WTC11 (cell line): ENCODE data around the gene PGBD5. TPM values are rescaled to one million over a fixed set of nuclear protein-coding genes. Genes with fewer than 3 reads are reported as not detected.

Source experiments
- ATAC-seq: fragments of 200-7000 bp; cut with Tn5 transposase; 2 replicates; pipeline ENCODE4 v1.10.0; 2021; ENCODE audit warnings: mild to moderate bottlenecking, moderate library complexity
- CTCF ChIA-PET: fragments of 300-600 bp; sonication (Branson Sonifier 250); formaldehyde crosslinking; loops from one replicate; lab custom pipeline; 2021; ENCODE audit warnings: antibody characterized with exemption; lab: Charles Lee
- POLR2A ChIA-PET: fragments of 350-600 bp; sonication (Branson Sonifier 250); formaldehyde crosslinking; loops from one replicate; lab custom pipeline; 2021; ENCODE audit warnings: antibody characterized with exemption; lab: Charles Lee
- DNase-seq: peaks from one replicate; pipeline ENCODE4 v3.0.0; 2021; ENCODE audit warnings: low spot score
- H3K27ac Mint-ChIP-seq: 2 replicates; pipeline ENCODE4 v1.8.0; 2021; ENCODE audit warnings: mixed read lengths
- H3K27me3 Mint-ChIP-seq: 2 replicates; pipeline ENCODE4 v1.8.0; 2021; ENCODE audit warnings: low read depth, mild to moderate bottlenecking, moderate library complexity, mixed read lengths
- H3K36me3 Mint-ChIP-seq: 2 replicates; pipeline ENCODE4 v1.8.0; 2021; ENCODE audit warnings: mixed read lengths
- H3K4me1 Mint-ChIP-seq: 2 replicates; pipeline ENCODE4 v1.8.0; 2022; ENCODE audit warnings: mixed read lengths
- H3K4me3 Mint-ChIP-seq: 2 replicates; pipeline ENCODE4 v1.8.0; 2021; ENCODE audit warnings: mild to moderate bottlenecking, moderate library complexity, mixed read lengths
- H3K9me3 Mint-ChIP-seq: 2 replicates; pipeline ENCODE4 v1.8.0; 2021; ENCODE audit warnings: mixed read lengths
- ATF3 ChIP-seq: sonication (generic); formaldehyde crosslinking; conservative IDR thresholded peaks from 2 replicates; pipeline ENCODE4 v1.8.1; 2022; ENCODE audit warnings: mild to moderate bottlenecking, missing genetic modification reagents
- ATF6 ChIP-seq: sonication (generic); formaldehyde crosslinking; IDR thresholded peaks from 2 replicates; pipeline ENCODE4 v1.8.1; 2023; ENCODE audit warnings: mild to moderate bottlenecking, missing genetic modification reagents
- E2F4 ChIP-seq: sonication (generic); formaldehyde crosslinking; IDR thresholded peaks from 2 replicates; pipeline ENCODE4 v1.8.1; 2022; ENCODE audit warnings: low read depth, mild to moderate bottlenecking, moderate library complexity, missing genetic modification reagents, borderline replicate concordance
- E2F5 ChIP-seq: sonication (generic); formaldehyde crosslinking; IDR thresholded peaks from 2 replicates; pipeline ENCODE4 v1.8.1; 2022; ENCODE audit warnings: mild to moderate bottlenecking, moderate library complexity, missing genetic modification reagents
- ETV6 ChIP-seq: sonication (generic); formaldehyde crosslinking; IDR thresholded peaks from 2 replicates; pipeline ENCODE4 v1.8.1; 2022; ENCODE audit warnings: mild to moderate bottlenecking, missing genetic modification reagents
- FOXP1 ChIP-seq: sonication (generic); formaldehyde crosslinking; IDR thresholded peaks from 2 replicates; pipeline ENCODE4 v1.8.0; 2022; ENCODE audit warnings: missing genetic modification reagents, mild to moderate bottlenecking, moderate library complexity, borderline replicate concordance
- HMGA2 ChIP-seq: fragments of 250-450 bp; sonication (Bioruptor Pico); IDR thresholded peaks from 2 replicates; pipeline ENCODE4 v1.4.0; 2021; ENCODE audit warnings: mild to moderate bottlenecking, moderate library complexity
- KAT7 ChIP-seq: sonication (generic); formaldehyde crosslinking; IDR thresholded peaks from 2 replicates; pipeline ENCODE4 v1.8.1; 2023; ENCODE audit warnings: missing genetic modification reagents, mild to moderate bottlenecking, borderline replicate concordance
- MXD4 ChIP-seq: fragments of 250-450 bp; sonication (Bioruptor Pico); IDR thresholded peaks from 2 replicates; pipeline ENCODE4 v1.8.0; 2021; ENCODE audit warnings: mild to moderate bottlenecking, moderate library complexity, borderline replicate concordance
- NR1H2 ChIP-seq: sonication (generic); formaldehyde crosslinking; IDR thresholded peaks from 2 replicates; pipeline ENCODE4 v1.9.0; 2021; ENCODE audit warnings: mild to moderate bottlenecking, moderate library complexity, missing genetic modification reagents
- RORB ChIP-seq: fragments of 250-450 bp; sonication (Bioruptor Pico); IDR thresholded peaks from 2 replicates; pipeline ENCODE4 v1.9.0; 2021; ENCODE audit warnings: mild to moderate bottlenecking
- SMAD4 ChIP-seq: sonication (generic); formaldehyde crosslinking; IDR thresholded peaks from 2 replicates; pipeline ENCODE4 v1.8.0; 2022; ENCODE audit warnings: mild to moderate bottlenecking, missing genetic modification reagents
- ZNF317 ChIP-seq: sonication (generic); formaldehyde crosslinking; IDR thresholded peaks from 2 replicates; pipeline ENCODE4 v1.8.1; 2023; ENCODE audit warnings: low read depth, mild to moderate bottlenecking, moderate library complexity, missing genetic modification reagents, borderline replicate concordance
- ZNF396 ChIP-seq: fragments of 250-450 bp; sonication (Bioruptor Pico); IDR thresholded peaks from 2 replicates; pipeline ENCODE4 v1.8.0; 2021; ENCODE audit warnings: mild to moderate bottlenecking, moderate library complexity, borderline replicate concordance
- ZNF423 ChIP-seq: fragments of 250-450 bp; sonication (Bioruptor Pico); IDR thresholded peaks from 2 replicates; pipeline ENCODE4 v2.1.2; 2022; ENCODE audit warnings: mild to moderate bottlenecking, moderate library complexity
- total RNA-seq: library from RNA; stranded (reverse); gene quantifications from 3 replicates; pipeline ENCODE4 v1.2.3, GENCODE V29; 2021
- TF ChIP-seq, protein P1 (sequence below): fragments of 250-450 bp; sonication (Bioruptor Pico); IDR thresholded peaks from 2 replicates; pipeline ENCODE4 v2.1.2; 2022; ENCODE audit warnings: mild to moderate bottlenecking, moderate library complexity
- TF ChIP-seq, protein P2 (sequence below): sonication (generic); formaldehyde crosslinking; IDR thresholded peaks from 2 replicates; pipeline ENCODE4 v1.8.1; 2022; ENCODE audit warnings: low read depth, missing genetic modification reagents, borderline replicate concordance
- TF ChIP-seq, protein P3 (sequence below): sonication (generic); formaldehyde crosslinking; IDR thresholded peaks from 2 replicates; pipeline ENCODE4 v1.8.0; 2022; ENCODE audit warnings: mild to moderate bottlenecking, missing genetic modification reagents
- TF ChIP-seq, protein P4 (sequence below): sonication (generic); formaldehyde crosslinking; conservative IDR thresholded peaks from 2 replicates; pipeline ENCODE4 v1.8.1; 2023; ENCODE audit warnings: mild to moderate bottlenecking, low read depth, missing genetic modification reagents, moderate library complexity

Gene PGBD5
- total RNA-seq, 1 experiment from 2014 or later = 23.8 TPM

DNA sequence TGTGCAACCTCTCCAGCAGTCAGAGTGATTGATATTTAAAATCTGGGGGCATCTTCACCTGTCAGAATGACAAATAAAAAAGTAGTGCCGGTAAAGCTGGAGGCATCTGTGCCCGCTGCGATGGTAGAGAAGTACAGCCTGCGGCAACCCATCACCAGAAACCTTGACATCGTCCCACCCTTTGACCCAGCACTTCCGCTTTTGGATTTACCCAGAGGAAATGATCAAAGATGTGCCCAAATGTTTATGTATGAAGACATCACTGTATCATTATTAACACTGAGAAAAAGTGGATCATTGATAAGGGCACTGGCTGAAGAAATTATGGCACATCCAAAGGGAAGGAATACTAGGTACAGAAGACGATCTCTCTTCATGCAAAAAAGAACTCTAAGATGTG, 96.0 kb downstream of the PGBD5 start (continued):
- TF ChIP-seq, protein P1, sequence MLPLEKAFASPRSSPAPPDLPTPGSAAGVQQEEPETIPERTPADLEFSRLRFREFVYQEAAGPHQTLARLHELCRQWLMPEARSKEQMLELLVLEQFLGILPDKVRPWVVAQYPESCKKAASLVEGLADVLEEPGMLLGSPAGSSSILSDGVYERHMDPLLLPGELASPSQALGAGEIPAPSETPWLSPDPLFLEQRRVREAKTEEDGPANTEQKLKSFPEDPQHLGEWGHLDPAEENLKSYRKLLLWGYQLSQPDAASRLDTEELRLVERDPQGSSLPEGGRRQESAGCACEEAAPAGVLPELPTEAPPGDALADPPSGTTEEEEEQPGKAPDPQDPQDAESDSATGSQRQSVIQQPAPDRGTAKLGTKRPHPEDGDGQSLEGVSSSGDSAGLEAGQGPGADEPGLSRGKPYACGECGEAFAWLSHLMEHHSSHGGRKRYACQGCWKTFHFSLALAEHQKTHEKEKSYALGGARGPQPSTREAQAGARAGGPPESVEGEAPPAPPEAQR (CRISPR knock-in tag) = no peak
- TF ChIP-seq ATF3 (CRISPR knock-in tag) (no peak), E2F4 (no peak), FOXP1 (CRISPR knock-in tag) (no peak)

DNA sequence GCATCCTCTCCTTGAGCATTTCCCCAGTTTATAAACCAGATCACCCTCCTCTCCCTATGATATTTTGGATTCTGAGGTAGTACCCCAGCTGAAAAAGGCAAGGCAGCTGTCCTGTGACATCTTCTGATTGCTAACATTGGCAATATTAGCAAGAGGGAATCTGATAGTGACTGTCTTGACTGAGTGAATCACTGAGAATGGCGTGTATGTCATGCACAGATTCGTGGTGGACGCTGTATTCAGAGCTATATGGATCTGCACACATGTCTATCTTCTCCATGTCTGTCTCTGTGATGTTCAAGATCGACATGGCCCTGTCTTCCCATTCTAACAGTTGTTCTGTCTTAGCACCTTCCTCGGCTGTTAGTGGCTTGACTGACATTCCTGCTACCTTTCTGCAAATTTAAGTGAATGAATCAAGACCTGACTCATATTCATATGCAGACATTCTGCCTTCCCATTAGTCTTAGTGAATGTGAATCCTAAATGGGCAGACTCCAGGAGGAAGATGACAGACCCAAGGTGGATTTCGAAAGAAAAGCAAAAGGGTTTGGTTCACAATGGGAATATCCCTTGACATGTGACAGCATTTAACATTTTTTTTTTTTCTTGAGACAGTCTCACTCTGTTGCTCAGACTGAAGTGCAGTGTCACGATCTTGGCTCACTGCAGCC, 97.7 kb downstream of the PGBD5 start:
- POLR2A ChIA-PET = no interaction called here
- no peaks in the 10 kb centered on the region for H3K9me3 Mint-ChIP-seq
- ATAC-seq = no peak
- TF ChIP-seq, protein P2, sequence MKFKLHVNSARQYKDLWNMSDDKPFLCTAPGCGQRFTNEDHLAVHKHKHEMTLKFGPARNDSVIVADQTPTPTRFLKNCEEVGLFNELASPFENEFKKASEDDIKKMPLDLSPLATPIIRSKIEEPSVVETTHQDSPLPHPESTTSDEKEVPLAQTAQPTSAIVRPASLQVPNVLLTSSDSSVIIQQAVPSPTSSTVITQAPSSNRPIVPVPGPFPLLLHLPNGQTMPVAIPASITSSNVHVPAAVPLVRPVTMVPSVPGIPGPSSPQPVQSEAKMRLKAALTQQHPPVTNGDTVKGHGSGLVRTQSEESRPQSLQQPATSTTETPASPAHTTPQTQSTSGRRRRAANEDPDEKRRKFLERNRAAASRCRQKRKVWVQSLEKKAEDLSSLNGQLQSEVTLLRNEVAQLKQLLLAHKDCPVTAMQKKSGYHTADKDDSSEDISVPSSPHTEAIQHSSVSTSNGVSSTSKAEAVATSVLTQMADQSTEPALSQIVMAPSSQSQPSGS (CRISPR knock-in tag) = no peak
- TF ChIP-seq KAT7 (CRISPR knock-in tag) (no peak), ZNF317 (CRISPR knock-in tag) (no peak), ETV6 (CRISPR knock-in tag) (no peak), NR1H2 (CRISPR knock-in tag) (no peak), ATF6 (CRISPR knock-in tag) (no peak), RORB (CRISPR knock-in tag) (no peak), ZNF423 (no peak), E2F5 (CRISPR knock-in tag) (no peak), ZNF396 (no peak), SMAD4 (CRISPR knock-in tag) (no peak), HMGA2 (CRISPR knock-in tag) (no peak), MXD4 (CRISPR knock-in tag) (no peak)
- TF ChIP-seq, protein P3, sequence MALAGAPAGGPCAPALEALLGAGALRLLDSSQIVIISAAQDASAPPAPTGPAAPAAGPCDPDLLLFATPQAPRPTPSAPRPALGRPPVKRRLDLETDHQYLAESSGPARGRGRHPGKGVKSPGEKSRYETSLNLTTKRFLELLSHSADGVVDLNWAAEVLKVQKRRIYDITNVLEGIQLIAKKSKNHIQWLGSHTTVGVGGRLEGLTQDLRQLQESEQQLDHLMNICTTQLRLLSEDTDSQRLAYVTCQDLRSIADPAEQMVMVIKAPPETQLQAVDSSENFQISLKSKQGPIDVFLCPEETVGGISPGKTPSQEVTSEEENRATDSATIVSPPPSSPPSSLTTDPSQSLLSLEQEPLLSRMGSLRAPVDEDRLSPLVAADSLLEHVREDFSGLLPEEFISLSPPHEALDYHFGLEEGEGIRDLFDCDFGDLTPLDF (CRISPR knock-in tag) = no peak
- TF ChIP-seq, protein P4, sequence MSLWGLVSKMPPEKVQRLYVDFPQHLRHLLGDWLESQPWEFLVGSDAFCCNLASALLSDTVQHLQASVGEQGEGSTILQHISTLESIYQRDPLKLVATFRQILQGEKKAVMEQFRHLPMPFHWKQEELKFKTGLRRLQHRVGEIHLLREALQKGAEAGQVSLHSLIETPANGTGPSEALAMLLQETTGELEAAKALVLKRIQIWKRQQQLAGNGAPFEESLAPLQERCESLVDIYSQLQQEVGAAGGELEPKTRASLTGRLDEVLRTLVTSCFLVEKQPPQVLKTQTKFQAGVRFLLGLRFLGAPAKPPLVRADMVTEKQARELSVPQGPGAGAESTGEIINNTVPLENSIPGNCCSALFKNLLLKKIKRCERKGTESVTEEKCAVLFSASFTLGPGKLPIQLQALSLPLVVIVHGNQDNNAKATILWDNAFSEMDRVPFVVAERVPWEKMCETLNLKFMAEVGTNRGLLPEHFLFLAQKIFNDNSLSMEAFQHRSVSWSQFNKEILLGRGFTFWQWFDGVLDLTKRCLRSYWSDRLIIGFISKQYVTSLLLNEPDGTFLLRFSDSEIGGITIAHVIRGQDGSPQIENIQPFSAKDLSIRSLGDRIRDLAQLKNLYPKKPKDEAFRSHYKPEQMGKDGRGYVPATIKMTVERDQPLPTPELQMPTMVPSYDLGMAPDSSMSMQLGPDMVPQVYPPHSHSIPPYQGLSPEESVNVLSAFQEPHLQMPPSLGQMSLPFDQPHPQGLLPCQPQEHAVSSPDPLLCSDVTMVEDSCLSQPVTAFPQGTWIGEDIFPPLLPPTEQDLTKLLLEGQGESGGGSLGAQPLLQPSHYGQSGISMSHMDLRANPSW (CRISPR knock-in tag) = no peak
- TF ChIP-seq, all 79 proteins: peak for 0
- CTCF ChIA-PET = no interaction called here
- Mint-ChIP-seq H3K36me3 (peaks cover 33% of the 10 kb centered on the region), H3K4me1 (peaks cover 27% of the 10 kb centered on the region), H3K27me3 (no peaks in the 10 kb centered on the region), H3K4me3 (no peak overlapping the region), H3K27ac (peak overlapping the region; percentile 5; the same call in 1 of the 2 replicates)
- DNase-seq = no peak
